Activated naive CD4-positive, alpha-beta T cell (primary cell): ENCODE results near the gene TAGAP.

Experiments
- DNase-seq, 4 experiments: peaks; one replicate each; lab custom pipeline; 2025; lab: John Stamatoyannopoulos, UW

The TAGAP gene

GRCh38 chr6:159044899-159045727 lies at the start of gene TAGAP:
TSS of gene TAGAP (minus strand) at chr6:159044991. CDS start at chr6:159044146, 845 bp downstream.
- peak; percentile 41 to 65 (median 56) for DNase-seq

GRCh38 chr6:159093609-159094443 lies 49.0 kb upstream of the TAGAP start:
- DNase-seq: no peak

- no peak for DNase-seq
Observed at GRCh38 chr6:159092631-159093030, 47.8 kb upstream of the TAGAP start.

GRCh38 chr6:159090530-159091480 lies 46.0 kb upstream of the TAGAP start:
- DNase-seq: no peak

GRCh38 chr6:159089909-159090308 lies 45.1 kb upstream of the TAGAP start:
- no peak for DNase-seq

GRCh38 chr6:159089443-159089842 lies 44.7 kb upstream of the TAGAP start:
- no peak for DNase-seq

GRCh38 chr6:159086033-159086618 lies 41.3 kb upstream of the TAGAP start:
- DNase-seq: no peak

GRCh38 chr6:159085396-159085895 lies 40.7 kb upstream of the TAGAP start:
- no peak for DNase-seq

GRCh38 chr6:159084493-159085091 lies 39.8 kb upstream of the TAGAP start:
- DNase-seq: no peak

GRCh38 chr6:159083146-159083545 lies 38.4 kb upstream of the TAGAP start:
- no peak for DNase-seq

GRCh38 chr6:159082039-159082815 lies 37.4 kb upstream of the TAGAP start:
- DNase-seq: no peak

GRCh38 chr6:159080217-159080976 lies 35.6 kb upstream of the TAGAP start:
- no peak for DNase-seq

- DNase-seq: no peak
Observed at GRCh38 chr6:159079367-159079766, 34.6 kb upstream of the TAGAP start.

- DNase-seq: no peak
Observed at GRCh38 chr6:159077123-159077522, 32.3 kb upstream of the TAGAP start.

- DNase-seq: no peak
Observed at GRCh38 chr6:159075506-159076228, 30.9 kb upstream of the TAGAP start.

GRCh38 chr6:159074876-159075275 lies 30.1 kb upstream of the TAGAP start:
- no peak for DNase-seq

GRCh38 chr6:159074120-159074684 lies 29.4 kb upstream of the TAGAP start:
- no peak for DNase-seq
